HEK293 (cell line): ENCODE data around the gene RAB6A.

ENCODE experiments used
- CTCF ChIA-PET: fragments of 350-600 bp; formaldehyde crosslinking; extraction: SDS; loops from one replicate; lab custom pipeline; 2021; ENCODE audit warnings: antibody characterized with exemption; lab: Yijun Ruan, JAX
- POLR2A ChIA-PET: fragments of 300-600 bp; formaldehyde crosslinking; extraction: SDS; loops from one replicate; lab custom pipeline; 2020; ENCODE audit warnings: antibody characterized with exemption, inconsistent platforms; lab: Yijun Ruan, JAX
- H3K27ac ChIP-seq: fragments of 200-500 bp; sonication (Bioruptor generic); 2 replicates; pipeline ENCODE4 v1.5.1; 2014; ENCODE audit warnings: low read depth, low read length, control low read depth, inconsistent platforms; ENCODE audit errors: extremely low read depth
- H3K36me3 ChIP-seq, 2 experiments: fragments of 200-500 bp in 1 of 2; sonication (Bioruptor generic) in 1 of 2; 1 replicate in 1 of 2; 2 replicates in 1 of 2; pipeline ENCODE4 v1.5.1; 2014 to 2017; ENCODE audit warnings: inconsistent platforms in 2 of 2, low read length in 2 of 2; ENCODE audit not compliant: control insufficient read depth in 2 of 2, insufficient read depth in 1 of 2
- H3K4me1 ChIP-seq: fragments of 200-500 bp; sonication (Bioruptor generic); 2 replicates; pipeline ENCODE4 v1.5.1; 2014; ENCODE audit warnings: mild to moderate bottlenecking, low read length, inconsistent platforms; ENCODE audit not compliant: control insufficient read depth, insufficient read depth
- H3K4me3 ChIP-seq: 2 replicates; pipeline ENCODE4 v1.5.1; 2011; ENCODE audit warnings: low read depth, mild to moderate bottlenecking, control low read depth, low read length, moderate library complexity
- H3K9me3 ChIP-seq: fragments of 200-500 bp; sonication (Bioruptor generic); 2 replicates; pipeline ENCODE4 v1.5.1; 2014; ENCODE audit warnings: low read depth, low read length, inconsistent platforms; ENCODE audit not compliant: control insufficient read depth, insufficient read depth
- GLIS1 ChIP-seq: fragments of 450-650 bp; formaldehyde crosslinking; IDR thresholded peaks from 2 replicates; pipeline ENCODE4 v1.5.1; 2016; ENCODE audit warnings: missing biosample characterization, missing genetic modification characterization
- PRDM10 ChIP-seq: fragments of 450-650 bp; formaldehyde crosslinking; IDR thresholded peaks from 2 replicates; pipeline ENCODE4 v1.5.1; 2016; ENCODE audit warnings: missing biosample characterization, missing genetic modification characterization
- PRDM2 ChIP-seq: fragments of 450-650 bp; formaldehyde crosslinking; IDR thresholded peaks from 2 replicates; pipeline ENCODE4 v1.5.1; 2016; ENCODE audit warnings: missing biosample characterization, missing genetic modification characterization, borderline replicate concordance
- SP2 ChIP-seq: fragments of 450-650 bp; formaldehyde crosslinking; IDR thresholded peaks from 2 replicates; pipeline ENCODE4 v1.5.1; 2016; ENCODE audit warnings: missing biosample characterization, missing genetic modification characterization
- ZBTB11 ChIP-seq: fragments of 450-650 bp; formaldehyde crosslinking; conservative IDR thresholded peaks from 2 replicates; pipeline ENCODE4 v1.5.1; 2016; ENCODE audit warnings: low read depth, missing biosample characterization, missing genetic modification characterization
- ZBTB6 ChIP-seq: fragments of 450-650 bp; formaldehyde crosslinking; IDR thresholded peaks from 2 replicates; pipeline ENCODE4 v1.5.1; 2017; ENCODE audit warnings: missing biosample characterization, missing genetic modification characterization
- ZFP3 ChIP-seq: fragments of 450-650 bp; formaldehyde crosslinking; IDR thresholded peaks from 2 replicates; pipeline ENCODE4 v1.5.1; 2016; ENCODE audit warnings: low read depth, missing biosample characterization, missing genetic modification characterization
- ZFP69B ChIP-seq: fragments of 450-650 bp; formaldehyde crosslinking; IDR thresholded peaks from 2 replicates; pipeline ENCODE4 v1.5.1; 2016; ENCODE audit warnings: missing biosample characterization, missing genetic modification characterization
- ZNF23 ChIP-seq: fragments of 450-650 bp; formaldehyde crosslinking; IDR thresholded peaks from 2 replicates; pipeline ENCODE4 v1.5.1; 2016; ENCODE audit warnings: missing biosample characterization, missing genetic modification characterization, borderline replicate concordance
- ZNF302 ChIP-seq: fragments of 450-650 bp; formaldehyde crosslinking; IDR thresholded peaks from 2 replicates; pipeline ENCODE4 v1.5.1; 2016; ENCODE audit warnings: missing biosample characterization, missing genetic modification characterization, low read depth
- ZNF335 ChIP-seq: fragments of 450-650 bp; formaldehyde crosslinking; conservative IDR thresholded peaks from 2 replicates; pipeline ENCODE4 v1.5.1; 2016; ENCODE audit warnings: missing biosample characterization, missing genetic modification characterization
- ZNF391 ChIP-seq: fragments of 450-650 bp; formaldehyde crosslinking; IDR thresholded peaks from 2 replicates; pipeline ENCODE4 v1.5.1; 2016; ENCODE audit warnings: low read depth, missing biosample characterization, missing genetic modification characterization, borderline replicate concordance
- ZNF426 ChIP-seq: fragments of 450-650 bp; formaldehyde crosslinking; IDR thresholded peaks from 2 replicates; pipeline ENCODE4 v1.5.1; 2017; ENCODE audit warnings: missing biosample characterization, missing genetic modification characterization, mild to moderate bottlenecking, inconsistent platforms, moderate library complexity
- ZNF624 ChIP-seq: fragments of 450-650 bp; formaldehyde crosslinking; IDR thresholded peaks from 2 replicates; pipeline ENCODE4 v1.5.1; 2017; ENCODE audit warnings: missing biosample characterization, missing genetic modification characterization
- ZNF626 ChIP-seq: fragments of 450-650 bp; sonication (Bioruptor Pico); formaldehyde crosslinking; IDR thresholded peaks from 2 replicates; pipeline ENCODE4 v1.5.1; 2018; ENCODE audit warnings: missing biosample characterization, missing genetic modification characterization, inconsistent platforms
- ZNF654 ChIP-seq: fragments of 450-650 bp; formaldehyde crosslinking; IDR thresholded peaks from 2 replicates; pipeline ENCODE4 v1.5.1; 2016; ENCODE audit warnings: low read depth, missing biosample characterization, missing genetic modification characterization
- ZNF664 ChIP-seq: fragments of 450-650 bp; formaldehyde crosslinking; IDR thresholded peaks from 2 replicates; pipeline ENCODE4 v1.5.1; 2016; ENCODE audit warnings: missing biosample characterization, missing genetic modification characterization
- ZNF777 ChIP-seq: fragments of 450-650 bp; formaldehyde crosslinking; IDR thresholded peaks from 2 replicates; pipeline ENCODE4 v1.5.1; 2017; ENCODE audit warnings: missing biosample characterization, missing genetic modification characterization, borderline replicate concordance
- ZNF830 ChIP-seq: fragments of 450-650 bp; IDR thresholded peaks from 2 replicates; pipeline ENCODE4 v1.5.0; 2018; ENCODE audit warnings: missing biosample characterization, missing genetic modification characterization, low read depth, mild to moderate bottlenecking, moderate library complexity
- ZSCAN16 ChIP-seq: fragments of 450-650 bp; formaldehyde crosslinking; IDR thresholded peaks from 2 replicates; pipeline ENCODE4 v1.5.1; 2016; ENCODE audit warnings: missing biosample characterization, missing genetic modification characterization
- ZSCAN4 ChIP-seq: fragments of 450-650 bp; formaldehyde crosslinking; IDR thresholded peaks from 2 replicates; pipeline ENCODE4 v1.5.1; 2017; ENCODE audit warnings: missing biosample characterization, missing genetic modification characterization

Gene RAB6A

GRCh38 chr11:73779084-73779902 lies 18.4 kb upstream of the RAB6A start:
- H3K4me1 ChIP-seq: no peaks in the 10 kb centered on the region
- CTCF ChIA-PET: interaction anchor here (0.9 to 2.3 kb wide), 4 partner anchors 16 to 152 kb away, joined by 3 to 15 read pairs (median 4); partner anchors contain the start of gene RAB6A
- TF ChIP-seq PRDM10 (tag by site-specific recombination): peak; percentile 87
- TF ChIP-seq ZBTB6 (tag by site-specific recombination): no peak
- no peak for TF ChIP-seq ZNF830 (tag by site-specific recombination)
- TF ChIP-seq ZSCAN4 (tag by site-specific recombination): no peak; the same call in 1 of the 2 replicates
- no peak for TF ChIP-seq ZNF626
- no peak for TF ChIP-seq ZNF391
- no peak for TF ChIP-seq ZFP3
- no peak for TF ChIP-seq ZNF23
- peak; percentile 97 for TF ChIP-seq SP2 (tag by site-specific recombination)
- TF ChIP-seq ZNF664 (tag by site-specific recombination): no peak
- no peak for TF ChIP-seq ZNF777 (tag by site-specific recombination)
- TF ChIP-seq ZNF426 (tag by site-specific recombination): no peak
- TF ChIP-seq ZNF654 (tag by site-specific recombination): no peak
- TF ChIP-seq GLIS1 (tag by site-specific recombination): peak; percentile 7; the same call in 1 of the 2 replicates
- peak; percentile 98 for TF ChIP-seq ZBTB11 (tag by site-specific recombination)
- no peak for TF ChIP-seq ZFP69B (tag by site-specific recombination)
- no peak for TF ChIP-seq ZNF624 (tag by site-specific recombination)
- TF ChIP-seq ZSCAN16: no peak
- peak; percentile 95 for TF ChIP-seq ZNF335 (tag by site-specific recombination)
- TF ChIP-seq ZNF302: no peak
- no peak for TF ChIP-seq PRDM2 (tag by site-specific recombination)

More at GRCh38 chr11:73779084-73779902, 18.4 kb upstream of the RAB6A start:
- POLR2A ChIA-PET: interaction anchor here (0.5 to 2.1 kb wide), 13 partner anchors 9 to 624 kb away, joined by 3 to 102 read pairs (median 4); partner anchors contain the start of genes C2CD3, MRPL48, PPME1 and RAB6A
- Histone ChIP-seq H3K27ac (peak overlapping the region; percentile 92), H3K9me3 (no peaks in the 10 kb centered on the region), H3K36me3 (no peaks in the 10 kb centered on the region), H3K4me3 (peak overlapping the region; percentile 51)
